8988T (cell line): Measurements from ENCODE around the gene FOXI3.
"Not testable (repeated sequence)": the region's sequence is repeated elsewhere in the genome, so short reads cannot be mapped to it uniquely, and the experiment has no call there.

ENCODE experiments used
- DNase-seq: peaks from one replicate; pipeline ENCODE4 v3.0.0; 2011

The FOXI3 gene

GRCh38 chr2:88437010-88437409 lies 15.5 kb downstream of the FOXI3 start:
- no peak for DNase-seq

DNA sequence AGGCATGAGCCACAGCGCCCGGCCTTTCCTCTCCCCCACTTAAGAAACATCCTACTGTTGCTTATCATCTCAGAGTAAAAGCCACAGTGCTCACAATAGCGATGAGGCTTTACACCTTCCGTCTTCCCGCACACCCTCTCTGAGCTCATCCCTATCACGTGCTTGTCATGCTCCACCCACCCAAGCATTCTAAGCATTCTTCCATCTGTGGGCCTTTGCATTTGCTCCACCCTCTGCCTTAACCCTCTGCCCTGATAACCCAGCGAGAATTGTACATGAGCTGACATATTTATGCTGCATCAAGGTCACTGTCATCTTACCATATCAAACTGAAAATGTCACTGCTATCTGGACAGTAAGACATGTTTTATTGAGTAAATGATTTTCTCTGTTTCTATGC lies 22.6 kb downstream of the FOXI3 start:
- DNase-seq = no peak

GRCh38 chr2:88423733-88424132 lies 28.8 kb downstream of the FOXI3 start:
- no peak for DNase-seq

- DNase-seq = not testable (repeated sequence)
Observed at GRCh38 chr2:88419051-88419450, 33.4 kb downstream of the FOXI3 start.

DNA sequence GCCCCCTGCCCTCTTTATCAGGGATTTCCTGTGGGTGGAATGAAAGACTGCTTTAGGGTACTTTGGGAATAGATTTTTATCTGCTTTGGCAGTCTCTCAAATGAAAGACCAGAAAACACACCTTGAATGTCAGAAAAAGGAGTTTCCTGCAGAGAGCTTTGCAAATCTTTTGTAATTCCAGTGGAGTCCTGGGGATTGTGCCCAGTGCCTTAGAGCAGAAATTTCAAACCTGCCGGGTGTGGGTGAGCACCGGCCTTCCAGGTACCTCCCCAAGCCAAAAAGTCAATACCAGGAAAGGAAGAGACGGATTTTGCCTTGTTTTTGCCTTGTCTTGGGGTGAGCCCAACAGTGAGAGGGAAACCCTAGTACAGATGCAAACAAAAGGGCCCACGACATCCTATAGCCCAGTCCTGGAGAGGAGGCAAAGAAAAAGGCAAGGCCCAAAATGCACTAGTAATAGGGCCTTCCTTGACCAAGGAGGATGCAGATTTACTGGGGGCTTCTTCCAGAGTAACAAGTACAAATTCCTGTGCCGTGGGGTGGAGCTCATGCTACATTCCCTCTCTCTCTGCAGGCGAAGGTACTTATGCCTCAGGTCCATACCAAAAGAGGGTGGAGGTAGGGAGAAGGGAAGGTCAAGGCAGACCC lies 36.4 kb downstream of the FOXI3 start:
- DNase-seq = no peak

- not testable (repeated sequence) for DNase-seq
Observed at GRCh38 chr2:88408870-88409269, 43.6 kb downstream of the FOXI3 start.

DNA sequence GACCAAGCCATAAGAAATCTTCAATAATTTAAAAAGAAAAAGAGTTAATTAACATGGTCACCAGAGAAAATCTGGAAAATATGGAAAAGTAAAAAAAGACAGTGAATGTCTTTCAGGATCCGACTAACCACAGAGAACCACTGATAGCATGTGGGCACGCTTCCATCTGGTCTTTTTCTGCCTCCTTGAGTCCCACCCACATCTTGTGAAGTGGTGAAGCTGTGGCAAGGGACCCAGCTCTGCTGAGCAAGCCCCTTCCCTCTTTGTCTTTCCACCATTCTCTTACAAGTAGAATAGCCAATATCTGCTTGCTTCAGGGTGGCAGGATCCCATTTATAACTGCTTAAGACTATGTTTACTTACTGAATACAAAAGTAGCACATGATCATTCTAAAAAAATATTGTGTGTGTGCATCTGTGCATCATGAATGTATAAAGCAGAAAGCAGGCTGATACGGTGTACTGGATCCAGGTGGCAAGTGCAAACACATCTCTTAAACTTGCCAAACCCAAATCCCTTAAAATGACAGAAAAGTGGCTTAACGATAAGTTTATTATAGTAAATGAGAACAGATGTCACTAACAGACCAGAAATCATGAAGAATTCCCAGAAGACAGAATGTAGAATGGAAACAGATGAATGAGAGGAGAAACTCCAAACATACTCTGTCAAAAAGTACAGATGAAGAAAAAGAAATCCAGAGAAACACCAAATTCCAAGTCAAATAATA lies 52.3 kb downstream of the FOXI3 start:
- no peak for DNase-seq

DNA sequence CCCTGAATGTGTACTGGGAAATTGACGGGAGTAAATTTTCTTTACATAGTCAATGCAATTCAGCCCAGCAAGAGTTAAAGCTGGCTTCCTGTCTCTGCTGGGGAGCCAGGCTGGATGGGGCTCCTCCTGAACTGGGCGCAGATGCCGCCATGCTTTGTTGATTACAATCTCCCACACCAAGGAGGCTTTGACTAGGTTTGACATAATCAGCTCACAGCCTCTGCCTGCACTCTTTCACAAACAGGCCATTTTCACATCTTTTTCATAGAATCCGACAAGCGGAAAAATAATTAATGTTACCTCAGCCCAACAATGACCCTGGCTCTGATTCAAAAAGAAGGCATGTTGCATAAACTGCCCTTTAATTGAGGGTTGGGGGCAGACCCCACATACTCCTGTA lies 54.3 kb downstream of the FOXI3 start:
- DNase-seq = no peak
